ENCODE data around the gene PODXL2.

- TF ChIP-seq CTCF (IDR thresholded peaks at IDR 0.05; ENCODE audit: insufficient read depth, low read depth, low read length), result no peak
- TF ChIP-seq EZH2 (IDR thresholded peaks at IDR 0.05; ENCODE audit: insufficient read depth, low read length), result no peak
Measured at GRCh38 chr3:127585813-127586413, 43.1 kb upstream of the PODXL2 start.

All from astrocyte (in vitro differentiated cells and primary cell).